Measurements from ENCODE around the gene RANBP9.

Gene RANBP9

GRCh38 chr6:13710552-13711323 lies 897 bp downstream of the RANBP9 start:
- no peak for DNase-seq (ENCODE audit: low read depth, low spot score)

DNA sequence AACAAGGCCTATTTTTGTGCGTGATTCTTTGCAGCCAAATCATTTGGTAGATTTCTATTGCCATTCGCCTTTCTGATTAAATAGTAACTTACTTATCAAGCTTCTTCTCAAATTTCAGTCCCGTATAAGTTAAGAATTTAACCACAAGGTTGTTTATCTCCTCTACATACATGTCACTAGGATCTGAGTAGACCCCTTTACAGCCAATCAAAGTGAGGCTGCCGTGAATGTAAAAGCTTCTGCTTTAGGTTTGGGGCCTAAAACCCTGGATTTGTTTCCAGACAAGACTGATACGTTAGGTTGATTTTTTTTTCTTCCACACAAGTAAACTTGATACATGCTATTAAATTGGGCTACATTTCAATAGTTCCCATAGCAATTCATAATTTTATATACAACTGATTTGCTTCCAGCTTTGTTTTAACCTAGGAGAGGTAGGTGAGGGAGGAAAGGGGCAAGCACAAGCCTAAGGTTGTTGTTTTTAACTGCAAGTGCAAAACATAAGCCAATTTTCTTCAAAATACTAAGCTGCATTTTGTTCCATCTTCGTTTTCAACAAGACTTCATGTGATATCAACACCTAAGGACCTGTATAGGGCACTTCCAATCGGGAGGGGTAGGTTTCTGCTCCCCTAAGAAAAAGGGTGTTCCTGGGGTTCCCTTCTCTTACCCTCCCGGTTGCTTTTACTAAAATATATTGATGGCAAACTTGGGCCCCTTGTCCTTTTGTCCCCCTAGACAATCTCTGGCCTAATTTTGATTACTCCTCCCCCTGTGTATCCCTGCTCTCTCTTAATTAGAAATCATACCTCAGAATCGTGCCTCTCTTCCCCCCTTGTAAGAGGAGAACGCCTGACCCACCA lies 1.7 kb downstream of the RANBP9 start:
- DNase-seq (ENCODE audit: low read depth, low spot score) = no peak

DNA sequence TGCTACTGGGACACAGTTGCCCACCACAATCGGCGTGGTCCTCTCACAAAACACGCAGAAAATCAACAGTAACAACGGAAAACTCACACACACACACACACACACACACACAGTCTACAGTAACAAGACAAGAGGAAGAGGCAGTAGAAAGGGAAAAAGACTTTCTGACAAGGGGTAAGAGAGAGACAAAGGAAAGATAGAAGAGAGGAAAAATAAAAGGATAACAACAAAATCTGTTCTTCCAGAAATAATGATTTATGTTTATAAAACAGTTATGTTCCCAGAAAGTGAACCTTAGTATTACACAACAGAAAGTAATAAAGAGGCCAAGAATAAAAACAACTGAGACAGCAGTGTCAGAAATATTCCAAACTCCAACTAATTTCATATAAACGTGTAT lies 2.9 kb downstream of the RANBP9 start:
- no peak for DNase-seq (ENCODE audit: low read depth, low spot score)

- no peak for DNase-seq (ENCODE audit: low read depth, low spot score)
Observed at GRCh38 chr6:13703496-13703895, 8.1 kb downstream of the RANBP9 start.

- DNase-seq (ENCODE audit: low read depth, low spot score) = no peak
Observed at GRCh38 chr6:13702809-13703302, 8.8 kb downstream of the RANBP9 start.

DNA sequence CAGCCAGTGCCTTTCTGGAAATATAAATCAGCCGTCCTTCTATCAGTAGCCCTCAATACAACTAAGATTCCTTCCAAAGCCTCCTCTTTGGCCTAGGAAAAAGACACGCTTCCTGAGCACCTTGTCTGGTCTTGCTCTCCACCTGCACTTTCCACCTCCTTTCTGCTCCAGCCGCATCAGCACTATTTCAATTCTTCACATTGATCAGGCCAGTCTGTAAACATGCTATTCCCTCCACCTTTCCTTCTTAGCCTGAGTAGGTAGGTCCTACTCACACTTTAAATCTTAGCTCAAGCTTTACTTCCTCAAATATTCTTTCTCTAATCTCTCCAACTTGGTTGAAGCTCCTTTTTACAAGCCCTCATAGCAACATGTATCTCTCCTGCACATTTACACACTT lies 11.4 kb downstream of the RANBP9 start:
- no peak for DNase-seq (ENCODE audit: low read depth, low spot score)

DNA sequence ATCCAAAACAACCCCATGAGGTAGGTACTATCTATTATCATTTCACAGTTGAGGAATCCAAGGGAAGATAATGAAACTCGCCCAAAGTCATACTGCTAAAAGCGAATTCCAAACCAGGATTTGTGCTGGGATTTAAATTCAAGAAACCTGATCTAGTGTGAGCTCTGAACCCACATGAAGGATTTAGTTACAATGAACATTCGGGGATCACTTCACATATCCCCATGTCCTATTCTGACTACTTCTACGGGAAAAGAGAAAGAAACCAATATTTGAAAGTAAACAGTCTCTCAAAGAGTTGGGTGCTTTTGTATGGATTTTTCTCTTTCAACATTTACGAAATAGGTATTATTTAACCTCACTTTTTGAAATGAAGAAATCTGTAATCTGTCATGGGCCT lies 12.9 kb downstream of the RANBP9 start:
- DNase-seq (ENCODE audit: low read depth, low spot score) = no peak

DNA sequence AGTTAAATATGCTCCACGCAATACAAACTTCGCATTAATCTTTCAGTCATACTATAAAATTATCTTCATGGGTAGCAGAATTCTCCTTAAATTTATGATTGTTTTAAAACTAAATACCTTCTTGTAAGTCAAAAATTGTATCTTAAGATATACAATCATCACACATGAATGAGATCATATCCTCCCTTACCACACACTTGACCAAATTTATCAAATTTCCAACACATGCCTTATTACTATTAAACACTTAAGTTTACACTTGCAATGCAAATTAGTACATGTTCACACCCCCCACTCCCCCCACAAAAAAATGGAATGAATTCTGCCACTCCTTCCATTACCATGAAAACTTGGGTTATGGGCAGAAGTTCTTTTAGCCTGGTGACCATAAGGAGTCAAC lies 13.8 kb downstream of the RANBP9 start:
- DNase-seq (ENCODE audit: low read depth, low spot score) = no peak

DNA sequence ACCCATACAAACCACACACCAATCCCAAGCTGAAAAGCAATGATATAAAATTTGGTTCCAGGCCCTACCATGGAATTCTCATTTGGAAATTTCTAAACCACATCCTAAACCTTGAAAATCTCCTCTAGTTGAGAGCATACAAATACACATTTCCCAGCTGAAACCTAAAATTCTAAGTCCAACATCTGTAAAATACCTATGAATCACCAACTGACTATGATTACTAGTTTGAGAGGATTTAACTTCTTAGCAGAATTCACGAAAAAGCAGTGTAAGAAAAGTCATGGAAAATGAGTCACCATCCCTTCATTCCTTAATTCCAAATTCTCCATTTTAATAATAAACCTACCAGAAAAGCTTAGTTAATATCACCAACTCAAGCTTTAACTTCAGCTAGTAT lies 15.4 kb downstream of the RANBP9 start:
- no peak for DNase-seq (ENCODE audit: low read depth, low spot score)

DNA sequence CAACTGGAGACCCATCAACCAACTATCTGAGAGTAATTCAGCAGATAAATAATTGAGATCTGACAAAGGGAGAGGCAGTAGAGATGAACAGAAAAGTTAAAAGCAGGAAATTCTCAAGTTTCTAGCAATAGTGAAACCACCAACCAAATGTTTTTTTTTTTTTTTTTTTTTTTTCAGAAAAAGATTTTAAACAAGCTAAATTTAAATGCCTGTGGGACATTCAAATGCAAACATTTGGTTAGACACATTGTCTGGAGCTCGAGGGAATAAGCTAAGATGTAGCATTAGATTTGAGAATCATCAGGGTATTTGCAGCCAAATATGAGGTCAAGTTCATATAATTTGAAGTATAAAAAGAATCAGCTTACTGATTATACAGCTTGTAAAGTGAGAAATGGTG lies 16.4 kb downstream of the RANBP9 start:
- no peak for DNase-seq (ENCODE audit: low read depth, low spot score)

- DNase-seq (ENCODE audit: low read depth, low spot score) = no peak
Observed at GRCh38 chr6:13694562-13694961, 17.1 kb downstream of the RANBP9 start.

GRCh38 chr6:13689511-13690256 lies 22.0 kb downstream of the RANBP9 start:
- no peak for DNase-seq (ENCODE audit: low read depth, low spot score)

DNA sequence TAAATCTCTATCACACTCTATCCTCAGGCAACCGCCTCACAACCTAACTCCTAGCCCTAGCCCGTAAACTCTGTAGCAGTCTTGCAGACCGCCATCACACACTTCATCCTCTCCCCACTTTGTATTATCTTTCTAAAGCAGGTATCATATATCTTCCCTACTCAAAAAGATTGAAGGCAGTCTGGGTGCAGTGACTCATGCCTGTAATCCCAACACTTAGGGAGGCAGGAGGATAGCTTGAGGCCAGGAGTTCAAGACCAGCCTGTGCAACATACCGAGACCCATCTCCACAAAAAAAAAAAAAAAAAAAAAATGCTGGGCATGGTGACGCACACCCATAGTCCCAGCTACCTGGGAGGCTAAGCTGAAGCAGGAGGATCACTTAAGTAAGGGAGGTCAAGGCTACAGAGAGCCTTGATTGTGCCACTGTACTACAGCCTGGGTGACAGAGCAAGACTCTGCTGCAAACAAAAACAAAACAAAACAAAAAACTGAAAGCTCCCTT lies 22.9 kb downstream of the RANBP9 start:
- no peak for DNase-seq (ENCODE audit: low read depth, low spot score)

DNA sequence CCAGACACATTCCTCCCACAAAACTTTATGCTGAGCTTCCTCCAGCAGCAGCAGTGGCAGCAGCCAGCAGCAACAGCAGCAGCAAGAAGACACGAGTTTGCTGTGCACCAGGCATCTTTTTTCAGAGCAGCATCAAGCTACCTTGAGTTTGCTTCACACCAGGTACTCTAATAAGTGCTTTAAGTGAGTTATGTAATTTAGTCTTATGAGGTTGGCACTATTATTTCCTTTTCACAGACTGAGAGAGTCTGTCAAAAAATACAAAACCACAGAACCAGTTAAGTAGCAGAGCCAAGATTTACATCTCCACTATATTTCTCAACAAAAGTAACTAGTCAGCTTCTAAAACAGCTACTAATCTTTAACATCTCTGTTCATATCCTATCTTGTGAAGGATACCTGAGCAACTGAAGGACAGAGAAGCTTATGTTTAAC lies 23.7 kb downstream of the RANBP9 start:
- DNase-seq (ENCODE audit: low read depth, low spot score) = no peak

DNA sequence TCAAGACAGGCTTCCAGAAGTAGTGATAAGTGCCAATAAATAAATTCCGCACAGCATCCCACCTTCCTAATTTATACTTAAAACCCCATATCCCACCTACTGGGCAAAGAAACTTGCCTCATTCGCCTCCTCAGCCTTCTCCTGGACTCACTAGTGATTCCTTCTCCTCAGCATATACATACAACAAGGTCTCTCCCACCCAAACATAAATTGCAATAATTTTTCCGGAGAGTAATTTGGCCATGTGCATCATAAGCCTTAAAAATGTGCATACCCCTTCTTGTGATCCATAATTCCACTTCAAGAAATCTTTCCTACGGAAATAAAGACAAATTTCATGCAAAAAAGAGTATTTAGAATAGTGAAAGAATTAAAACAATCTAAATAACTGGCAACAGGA lies 26.8 kb downstream of the RANBP9 start:
- no peak for DNase-seq (ENCODE audit: low read depth, low spot score)

DNA sequence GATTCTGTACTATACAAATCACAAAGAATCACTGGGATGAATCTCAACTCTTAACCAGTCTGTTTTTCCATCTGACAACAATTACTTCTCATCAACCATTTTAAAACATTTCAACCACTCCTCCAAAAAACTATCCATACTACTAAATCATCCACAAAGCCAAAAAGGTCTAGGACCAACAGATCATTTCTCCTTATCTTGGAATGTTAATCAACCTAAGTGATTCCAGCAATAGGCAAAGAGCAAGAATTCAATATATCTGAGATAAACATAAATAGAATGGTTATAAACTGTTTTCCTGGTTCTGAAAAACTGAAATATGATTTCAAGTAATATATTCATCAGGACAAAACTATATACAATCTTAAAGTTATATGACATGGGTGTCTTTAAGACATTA lies 28.6 kb downstream of the RANBP9 start:
- DNase-seq (ENCODE audit: low read depth, low spot score) = no peak

DNA sequence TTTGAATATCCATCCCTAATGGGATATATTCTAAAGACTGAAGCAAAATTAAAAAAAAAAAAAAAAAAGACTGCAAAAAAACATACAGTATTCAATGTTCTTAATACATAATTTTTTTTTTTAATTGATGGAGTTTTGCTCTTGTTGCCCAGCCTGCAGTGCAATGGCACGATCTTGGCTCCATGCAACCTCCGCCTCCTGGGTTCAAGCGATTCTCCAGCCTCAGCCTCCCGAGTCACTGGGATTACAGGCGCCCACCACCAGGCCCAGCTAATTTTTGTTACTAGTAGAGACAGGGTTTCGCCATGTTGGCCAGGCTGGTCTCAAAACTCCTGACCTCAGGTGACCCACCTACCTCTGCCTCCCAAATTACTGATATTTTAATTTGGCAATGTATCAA lies 29.3 kb downstream of the RANBP9 start:
- no peak for DNase-seq (ENCODE audit: low read depth, low spot score)

GRCh38 chr6:13681305-13682061 lies 30.2 kb downstream of the RANBP9 start:
- DNase-seq (ENCODE audit: low read depth, low spot score) = no peak

GRCh38 chr6:13680448-13680968 lies 31.1 kb downstream of the RANBP9 start:
- DNase-seq (ENCODE audit: low read depth, low spot score) = no peak

DNA sequence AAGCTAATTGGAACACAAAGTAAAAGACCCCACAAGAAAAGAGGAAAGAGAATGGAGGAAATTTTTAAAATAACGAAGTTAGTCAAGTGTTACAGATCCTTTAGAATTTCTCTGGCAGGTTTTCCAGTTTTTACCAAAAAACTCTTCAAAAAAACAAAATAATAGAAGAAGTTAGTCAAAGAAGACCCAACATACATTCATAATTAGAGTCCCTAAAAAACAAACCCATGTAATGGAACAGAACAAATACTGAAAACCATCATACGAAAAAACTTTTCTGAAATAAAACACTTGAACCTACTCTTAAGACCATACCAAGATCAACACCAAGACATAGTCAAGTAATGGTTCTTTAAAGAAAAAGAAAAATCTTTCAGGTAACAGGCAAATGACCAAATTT lies 31.6 kb downstream of the RANBP9 start:
- no peak for DNase-seq (ENCODE audit: low read depth, low spot score)

All from iPS DF 19.7 (cell line).